Breast epithelium (tissue), 4 donors: ENCODE results near the gene CASZ1. TPM values are rescaled to one million over a fixed set of nuclear protein-coding genes. Genes with fewer than 3 reads are reported as not detected.

ENCODE experiments used
- DNase-seq, 2 donors: peaks; one replicate each; pipeline ENCODE4 v3.0.0-alpha.2; 2019; ENCODE audit warnings: low spot score in 2 of 2
- H3K27ac ChIP-seq, 2 donors: fragments of 200-600 bp; sonication (generic) in 1 of 2; one replicate each; pipeline ENCODE4 v1.5.1; 2016 to 2019; ENCODE audit warnings: mild to moderate bottlenecking in 1 of 2
- H3K27me3 ChIP-seq, 2 donors: fragments of 200-600 bp; sonication (generic) in 1 of 2; one replicate each; pipeline versions ENCODE4 v1.5.1 to v1.6.0; 2017 to 2019; ENCODE audit warnings: control low read depth in 1 of 2, mild to moderate bottlenecking in 1 of 2
- H3K36me3 ChIP-seq: fragments of 200-600 bp; one replicate; pipeline ENCODE4 v1.5.1; 2019
- H3K4me1 ChIP-seq, 2 donors: fragments of 200-600 bp; sonication (generic); one replicate each; pipeline ENCODE4 v1.5.1; 2016 to 2019; ENCODE audit warnings: control low read depth in 1 of 2
- H3K4me3 ChIP-seq, 3 donors: fragments of 200-600 bp; sonication (generic); 1 replicate in 2 of 3; 2 replicates in 1 of 3; pipeline ENCODE4 v1.5.1; 2016 to 2019; ENCODE audit warnings: mild to moderate bottlenecking in 3 of 3, moderate library complexity in 2 of 3
- H3K9me3 ChIP-seq, 2 donors: fragments of 200-600 bp; sonication (generic) in 1 of 2; one replicate each; pipeline ENCODE4 v1.5.1; 2016 to 2019; ENCODE audit warnings: control low read depth in 1 of 2
- POLR2A ChIP-seq: fragments of 450-650 bp; IDR thresholded peaks from one replicate; pipeline ENCODE4 v1.6.1; 2016; ENCODE audit warnings: antibody characterized with exemption, mild to moderate bottlenecking, moderate library complexity
- POLR2AphosphoS5 ChIP-seq, 3 donors: sonication (generic); formaldehyde crosslinking; IDR thresholded peaks; one replicate each; pipeline ENCODE4 v1.6.1; 2017; ENCODE audit warnings: antibody characterized with exemption in 3 of 3
- intact Hi-C: fragments of 100-400 bp; cut with DNase I; formaldehyde crosslinking; loops from one replicate; pipeline ENCODE4 v1.15.1; 2023; ENCODE audit warnings: low total_unique reads
- total RNA-seq, 3 donors: library from RNA; depleted of rRNA; stranded (reverse); fragments of >200 nt; gene quantifications; one replicate each; pipeline ENCODE4 v1.1.0, GENCODE V29; 2016
- TF ChIP-seq, protein P1 (sequence below), 3 donors: fragments of 450-650 bp; IDR thresholded peaks; one replicate each; pipeline ENCODE4 v1.5.1; 2016 to 2017; ENCODE audit warnings: antibody characterized with exemption in 3 of 3, mild to moderate bottlenecking in 3 of 3, moderate library complexity in 3 of 3

Gene CASZ1
- total RNA-seq, 3 donors from 2014 or later: 1.1 to 39.1 (median 32.4) TPM

DNA sequence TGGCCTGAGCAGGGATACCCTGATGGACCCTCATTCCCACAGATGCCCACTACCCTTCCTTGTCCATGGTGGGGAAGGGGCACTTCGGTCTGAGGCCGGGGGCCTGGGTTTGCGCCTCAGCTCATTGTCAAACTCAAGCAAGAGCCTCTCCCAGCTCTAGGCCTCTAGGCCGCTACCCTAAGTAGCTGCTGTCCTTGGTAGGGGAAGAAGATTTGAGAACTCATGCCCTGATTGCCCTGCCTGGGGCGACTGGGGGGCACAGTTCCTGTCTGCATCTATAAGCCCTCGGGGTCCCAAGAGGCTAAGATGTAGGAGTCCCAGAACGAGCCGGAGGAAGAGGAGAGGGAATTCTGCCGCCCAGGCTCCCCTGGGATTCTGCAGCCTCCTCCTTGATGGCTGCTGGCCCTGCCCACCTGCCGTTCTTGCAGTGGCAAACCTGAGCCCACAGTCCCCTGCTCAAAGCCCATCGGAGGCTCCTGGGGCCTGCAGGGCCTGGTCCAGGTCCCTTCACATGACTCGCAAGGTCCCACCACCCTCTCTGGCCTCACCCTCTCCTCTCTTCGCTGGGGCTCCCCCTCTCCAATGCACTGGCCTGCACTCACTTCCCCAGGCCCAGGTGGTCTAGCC, 20.4 kb upstream of the CASZ1 start:
- Histone ChIP-seq H3K36me3 (no peaks in the 10 kb centered on the region), H3K27me3 (no peaks in the 10 kb centered on the region), H3K27ac (no peak overlapping the region), H3K9me3 (no peaks in the 10 kb centered on the region), H3K4me3 (no peak overlapping the region), H3K4me1 (no peaks in the 10 kb centered on the region)
- TF ChIP-seq, protein P1, sequence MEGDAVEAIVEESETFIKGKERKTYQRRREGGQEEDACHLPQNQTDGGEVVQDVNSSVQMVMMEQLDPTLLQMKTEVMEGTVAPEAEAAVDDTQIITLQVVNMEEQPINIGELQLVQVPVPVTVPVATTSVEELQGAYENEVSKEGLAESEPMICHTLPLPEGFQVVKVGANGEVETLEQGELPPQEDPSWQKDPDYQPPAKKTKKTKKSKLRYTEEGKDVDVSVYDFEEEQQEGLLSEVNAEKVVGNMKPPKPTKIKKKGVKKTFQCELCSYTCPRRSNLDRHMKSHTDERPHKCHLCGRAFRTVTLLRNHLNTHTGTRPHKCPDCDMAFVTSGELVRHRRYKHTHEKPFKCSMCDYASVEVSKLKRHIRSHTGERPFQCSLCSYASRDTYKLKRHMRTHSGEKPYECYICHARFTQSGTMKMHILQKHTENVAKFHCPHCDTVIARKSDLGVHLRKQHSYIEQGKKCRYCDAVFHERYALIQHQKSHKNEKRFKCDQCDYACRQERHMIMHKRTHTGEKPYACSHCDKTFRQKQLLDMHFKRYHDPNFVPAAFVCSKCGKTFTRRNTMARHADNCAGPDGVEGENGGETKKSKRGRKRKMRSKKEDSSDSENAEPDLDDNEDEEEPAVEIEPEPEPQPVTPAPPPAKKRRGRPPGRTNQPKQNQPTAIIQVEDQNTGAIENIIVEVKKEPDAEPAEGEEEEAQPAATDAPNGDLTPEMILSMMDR (IDR thresholded peaks at IDR 0.05): no peak
- TF ChIP-seq POLR2AphosphoS5 (IDR thresholded peaks at IDR 0.05) (no peak), POLR2A (no peak)
- no peak for DNase-seq
- intact Hi-C loops: no loop called here

DNA sequence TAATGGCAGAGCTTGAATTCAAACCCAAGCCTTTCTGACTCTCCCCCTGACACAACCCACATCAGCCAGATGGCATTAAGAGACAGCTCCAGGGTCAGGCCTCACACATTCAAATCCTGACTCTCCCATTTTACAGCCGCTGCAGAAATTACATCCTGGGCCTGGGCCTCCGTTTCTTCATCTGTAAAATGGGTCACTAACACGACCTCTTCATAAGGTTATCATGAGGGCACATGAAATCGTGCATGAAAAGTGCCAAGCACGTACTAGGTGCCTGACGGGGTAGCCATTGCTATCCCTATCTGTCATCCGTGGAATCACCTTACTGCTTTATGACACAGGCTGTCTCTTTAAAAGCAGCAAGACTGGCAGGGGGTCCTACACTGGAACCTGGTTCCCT, 19.8 kb upstream of the CASZ1 start:
- intact Hi-C loops: no loop called here
- Histone ChIP-seq H3K27me3 (no peaks in the 10 kb centered on the region), H3K27ac (peak overlapping the region in 1 of 2 donors; percentile 33), H3K4me3 (no peak overlapping the region), H3K4me1 (no peaks in the 10 kb centered on the region), H3K9me3 (no peaks in the 10 kb centered on the region), H3K36me3 (no peaks in the 10 kb centered on the region)
- no peak for DNase-seq
- TF ChIP-seq POLR2AphosphoS5 (IDR thresholded peaks at IDR 0.05) (no peak), POLR2A (no peak)
- TF ChIP-seq, protein P1 (IDR thresholded peaks at IDR 0.05): no peak

DNA sequence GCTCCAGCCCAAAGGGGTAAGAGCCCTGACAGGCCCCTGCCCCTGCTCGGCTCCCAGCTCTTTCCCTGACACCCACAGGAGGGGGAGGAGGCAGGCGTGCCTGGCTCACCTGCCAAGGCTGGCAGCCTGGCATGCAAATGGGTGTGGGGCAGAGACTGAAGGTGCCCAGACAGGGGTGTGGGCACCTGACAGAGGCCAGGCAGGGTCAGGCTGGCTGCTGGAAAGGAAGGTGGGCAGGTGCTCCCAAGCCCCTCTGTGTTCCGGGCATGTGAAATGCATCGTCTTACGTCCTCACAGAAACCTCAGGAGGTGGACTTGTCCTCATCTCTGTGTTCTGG, 19.4 kb upstream of the CASZ1 start:
- TF ChIP-seq, protein P1 (IDR thresholded peaks at IDR 0.05): no peak
- TF ChIP-seq POLR2AphosphoS5 (IDR thresholded peaks at IDR 0.05) (no peak), POLR2A (no peak)
- H3K4me3 ChIP-seq: no peak overlapping the region
- H3K36me3 ChIP-seq: no peaks in the 10 kb centered on the region
- H3K9me3 ChIP-seq: no peaks in the 10 kb centered on the region
- intact Hi-C loops: no loop called here
- H3K27me3 ChIP-seq: no peaks in the 10 kb centered on the region
- no peaks in the 10 kb centered on the region for H3K4me1 ChIP-seq
- H3K27ac ChIP-seq: peak overlapping the region; percentile 33 to 50
- no peak for DNase-seq

DNA sequence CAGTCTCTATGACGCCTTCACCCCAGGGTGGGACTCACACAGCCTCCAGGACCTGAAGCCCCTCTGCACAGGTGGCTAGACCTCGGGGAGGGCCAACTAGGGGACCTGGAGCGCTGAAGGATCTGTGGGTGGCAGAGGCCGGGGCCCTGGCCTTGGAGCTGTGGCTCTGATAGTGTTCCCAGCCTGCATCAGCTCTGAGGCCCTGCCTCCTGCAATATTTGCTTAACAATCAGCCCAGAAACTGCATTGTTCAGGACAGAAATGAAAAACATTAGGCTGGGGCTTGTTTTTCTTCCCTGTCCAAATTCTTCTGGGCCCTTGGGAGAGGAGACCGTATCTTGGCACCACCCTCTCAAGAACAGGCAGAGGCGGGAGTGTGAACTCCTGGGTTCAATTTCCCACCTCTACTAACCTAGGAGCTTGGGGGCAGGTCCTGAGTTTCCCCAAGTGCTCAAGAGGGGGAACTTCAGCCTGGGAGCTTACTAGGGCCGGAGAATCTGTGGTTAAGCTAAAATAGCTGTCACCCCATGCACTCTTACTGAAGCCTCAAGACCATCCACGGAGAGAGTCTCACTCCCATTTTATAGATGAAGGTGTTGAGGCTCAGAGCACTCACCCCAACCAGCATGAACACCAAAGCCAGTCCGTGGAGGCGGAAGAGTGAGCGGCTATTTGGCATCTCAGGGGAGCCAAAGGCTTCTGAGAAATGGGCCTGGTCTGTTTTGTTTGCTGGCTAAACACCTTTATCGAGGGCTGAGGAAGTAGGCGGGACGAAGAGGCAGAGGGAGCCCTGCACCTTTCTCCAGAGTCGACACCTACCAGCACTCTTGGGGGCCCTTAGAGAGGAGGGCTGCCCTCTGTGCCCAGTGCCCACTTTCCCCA, 18.8 kb upstream of the CASZ1 start:
- no peaks in the 10 kb centered on the region for H3K27me3 ChIP-seq
- TF ChIP-seq, protein P1 (IDR thresholded peaks at IDR 0.05): no peak
- no peak for TF ChIP-seq POLR2A
- no peaks in the 10 kb centered on the region for H3K4me1 ChIP-seq
- H3K36me3 ChIP-seq: no peaks in the 10 kb centered on the region
- H3K4me3 ChIP-seq: no peak overlapping the region
- no peaks in the 10 kb centered on the region for H3K9me3 ChIP-seq
- DNase-seq: no peak
- intact Hi-C loops: no loop called here
- peak overlapping the region; percentile 33 to 50 for H3K27ac ChIP-seq

DNA sequence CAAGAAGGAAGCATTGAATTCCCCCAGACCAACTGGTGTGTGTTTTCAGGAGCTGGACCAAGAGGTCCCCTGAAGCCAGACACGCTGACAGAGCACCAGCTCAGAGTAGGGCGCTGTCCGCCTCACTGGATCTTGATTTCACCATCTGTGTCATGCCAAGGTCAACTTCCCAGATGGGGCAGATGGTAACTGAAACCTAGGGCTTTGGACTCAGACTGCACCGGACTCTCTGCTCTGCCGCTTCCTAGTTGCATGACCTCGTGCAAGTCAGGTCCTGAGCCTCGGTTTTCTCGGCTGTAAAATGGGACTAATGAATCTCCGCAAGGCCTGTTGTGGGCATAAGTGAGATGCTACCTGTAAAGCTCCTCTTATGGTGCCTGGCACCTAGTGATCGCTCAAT, 17.9 kb upstream of the CASZ1 start:
- intact Hi-C loops: no loop called here
- Histone ChIP-seq H3K9me3 (no peaks in the 10 kb centered on the region), H3K27me3 (peaks cover 0 to 3% of the 10 kb centered on the region in 2 donors), H3K4me3 (no peak overlapping the region), H3K4me1 (no peaks in the 10 kb centered on the region), H3K27ac (no peak overlapping the region), H3K36me3 (no peaks in the 10 kb centered on the region)
- no peak for DNase-seq
- TF ChIP-seq POLR2AphosphoS5 (IDR thresholded peaks at IDR 0.05): no peak
- TF ChIP-seq, protein P1 (IDR thresholded peaks at IDR 0.05): no peak
- TF ChIP-seq POLR2A: no peak
